Keratinocyte (primary cell): ENCODE results near the gene ROBO2. TPM values are rescaled to one million over a fixed set of nuclear protein-coding genes. Genes with fewer than 3 reads are reported as not detected.
A peak's percentile ranks its signal among the peaks of the same experiment; 100 is the strongest.

Source experiments
- DNase-seq: peaks from one replicate; pipeline ENCODE4 v3.0.0-alpha.2; 2011; ENCODE audit warnings: low read depth, missing footprints, low spot score
- FAIRE-seq: peaks from 2 replicates; lab custom pipeline; 2011; peaks lifted over from hg19 to GRCh38; lab: Jason Lieb, UNC
- H2AFZ ChIP-seq: 2 replicates; pipeline ENCODE4 v1.6.0; 2012; ENCODE audit warnings: low read length, control low read depth, inconsistent platforms; ENCODE audit not compliant: control insufficient read depth
- H3K27ac ChIP-seq: 2 replicates; pipeline ENCODE4 v1.5.1; 2011; ENCODE audit warnings: low read length; ENCODE audit not compliant: control insufficient read depth, insufficient read depth
- H3K27me3 ChIP-seq: 3 replicates; pipeline ENCODE4 v1.6.0; 2011; ENCODE audit warnings: low read length; ENCODE audit not compliant: control insufficient read depth, insufficient read depth; ENCODE audit errors: extremely low read depth
- H3K36me3 ChIP-seq, 2 experiments: 2 replicates in 1 of 2; 3 replicates in 1 of 2; pipeline ENCODE4 v1.5.1; 2011; ENCODE audit warnings: low read length in 2 of 2, mild to moderate bottlenecking in 1 of 2; ENCODE audit not compliant: control insufficient read depth in 2 of 2, insufficient read depth in 2 of 2; ENCODE audit errors: extremely low read depth in 1 of 2
- H3K4me1 ChIP-seq: 3 replicates; pipeline ENCODE4 v1.5.1; 2011; ENCODE audit warnings: low read length; ENCODE audit not compliant: control insufficient read depth, insufficient read depth; ENCODE audit errors: extremely low read depth
- H3K4me2 ChIP-seq: 3 replicates; pipeline ENCODE4 v1.6.0; 2011; ENCODE audit warnings: low read depth, low read length; ENCODE audit not compliant: control insufficient read depth, insufficient read depth; ENCODE audit errors: extremely low read depth
- H3K4me3 ChIP-seq, 3 experiments: fragments of 200-600 bp in 1 of 3; sonication (generic) in 1 of 3; 2 replicates in 2 of 3; 3 replicates in 1 of 3; pipeline ENCODE4 v1.5.1; 2011 to 2016; ENCODE audit warnings: low read length in 3 of 3, mild to moderate bottlenecking in 3 of 3, control low read depth in 2 of 3, inconsistent platforms in 1 of 3, low read depth in 1 of 3, mixed read lengths in 1 of 3, mixed run types in 1 of 3, moderate library complexity in 1 of 3; ENCODE audit not compliant: control insufficient read depth in 2 of 3, insufficient read depth in 2 of 3; ENCODE audit errors: extremely low read depth in 1 of 3
- H3K79me2 ChIP-seq: 2 replicates; pipeline ENCODE4 v1.6.0; 2012; ENCODE audit warnings: low read length; ENCODE audit not compliant: control insufficient read depth, insufficient read depth
- H3K9ac ChIP-seq: 3 replicates; pipeline ENCODE4 v1.6.0; 2011; ENCODE audit warnings: low read length; ENCODE audit not compliant: control insufficient read depth, insufficient read depth; ENCODE audit errors: extremely low read depth
- H3K9me1 ChIP-seq: 3 replicates; pipeline ENCODE4 v1.6.0; 2011; ENCODE audit warnings: low read length; ENCODE audit not compliant: control insufficient read depth, insufficient read depth; ENCODE audit errors: extremely low read depth
- H3K9me3 ChIP-seq: 2 replicates; pipeline ENCODE4 v1.5.1; 2012; ENCODE audit warnings: low read depth, low read length; ENCODE audit not compliant: control insufficient read depth
- H4K20me1 ChIP-seq: 3 replicates; pipeline ENCODE4 v1.6.0; 2011; ENCODE audit warnings: low read length; ENCODE audit not compliant: control insufficient read depth, insufficient read depth; ENCODE audit errors: extremely low read depth
- CTCF ChIP-seq, 3 experiments: IDR thresholded peaks in 1 of 3; conservative IDR thresholded peaks in 1 of 3; optimal IDR thresholded peaks in 1 of 3; 2 replicates in 2 of 3; 3 replicates in 1 of 3; pipeline versions ENCODE3 to v1.5.1; 2011; ENCODE audit warnings: low read length in 3 of 3, mild to moderate bottlenecking in 3 of 3, moderate library complexity in 2 of 3, control low read depth in 1 of 3, inconsistent platforms in 1 of 3; ENCODE audit not compliant: insufficient read depth in 2 of 3; ENCODE audit errors: extremely low read depth in 1 of 3
- EZH2 ChIP-seq: IDR thresholded peaks from one replicate; pipeline ENCODE4 v1.6.1; 2012; ENCODE audit warnings: inconsistent platforms, mild to moderate bottlenecking, low read length, moderate library complexity
- dilution Hi-C: fragments of 300-500 bp; cut with MboI; formaldehyde crosslinking; loops from one replicate; pipeline ENCODE4 v1.7.0; 2020; ENCODE audit warnings: low sequenced_read_pairs; ENCODE audit not compliant: extremely low pct_ligation_motif_present
- polyA plus RNA-seq, 5 experiments: library from polyadenylated mRNA; depleted of rRNA in 3 of 5; stranded (reverse) in 3 of 5; stranded (forward) in 1 of 5; unstranded in 1 of 5; fragments of >200 nt; gene quantifications; 1 replicate in 1 of 5; 2 replicates in 3 of 5; 3 replicates in 1 of 5; pipeline versions ENCODE4 v1.2.1 to v1.2.3, GENCODE V29; 2011 to 2012; ENCODE audit warnings: missing spikeins in 2 of 5, low read depth in 1 of 5, low replicate concordance in 1 of 5

Gene ROBO2
- polyA plus RNA-seq, 1 donor (not counting 4 experiments of a cell fraction or from before 2014, with no cell fraction given): 0.30 TPM

GRCh38 chr3:77182341-77182740 is 142.4 kb downstream of the ROBO2 start:
- H3K4me2 ChIP-seq: no peak overlapping the region
- no peaks in the 10 kb centered on the region for H3K36me3 ChIP-seq
- dilution Hi-C loops: no loop called here
- H3K9me1 ChIP-seq: no peaks in the 10 kb centered on the region
- H3K27ac ChIP-seq: no peak overlapping the region
- no peaks in the 10 kb centered on the region for H3K27me3 ChIP-seq
- H3K4me1 ChIP-seq: no peaks in the 10 kb centered on the region
- no peak overlapping the region for H3K4me3 ChIP-seq
- peak overlapping the region; percentile 21 for H2AFZ ChIP-seq
- H3K9ac ChIP-seq: no peak overlapping the region
- no peaks in the 10 kb centered on the region for H4K20me1 ChIP-seq
- no peaks in the 10 kb centered on the region for H3K79me2 ChIP-seq
- no peaks in the 10 kb centered on the region for H3K9me3 ChIP-seq
- FAIRE-seq: no peak
- TF ChIP-seq CTCF (optimal IDR thresholded peaks at IDR 0.05 in 1 of 3, IDR thresholded peaks at IDR 0.05 in 1 of 3, conservative IDR thresholded peaks at IDR 0.05 in 1 of 3; ENCODE audit: extremely low read depth in 1 of 3, insufficient read depth in 2 of 3, low read length in 3 of 3) (no peak), EZH2 (no peak)
- DNase-seq: no peak

- H3K4me1 ChIP-seq: no peaks in the 10 kb centered on the region
- no peak for TF ChIP-seq CTCF (optimal IDR thresholded peaks at IDR 0.05 in 1 of 3, IDR thresholded peaks at IDR 0.05 in 1 of 3, conservative IDR thresholded peaks at IDR 0.05 in 1 of 3; ENCODE audit: extremely low read depth in 1 of 3, insufficient read depth in 2 of 3, low read length in 3 of 3)
- no peak for TF ChIP-seq EZH2
- no peak overlapping the region for H3K4me2 ChIP-seq
- H3K9me3 ChIP-seq: no peaks in the 10 kb centered on the region
- FAIRE-seq (no peak), DNase-seq (no peak)
- H3K9ac ChIP-seq: no peak overlapping the region
- H3K4me3 ChIP-seq: no peak overlapping the region
- dilution Hi-C loops: no loop called here
- no peaks in the 10 kb centered on the region for H3K27me3 ChIP-seq
- no peaks in the 10 kb centered on the region for H3K79me2 ChIP-seq
- H3K27ac ChIP-seq: no peak overlapping the region
- no peaks in the 10 kb centered on the region for H4K20me1 ChIP-seq
- no peaks in the 10 kb centered on the region for H3K36me3 ChIP-seq
- H3K9me1 ChIP-seq: no peaks in the 10 kb centered on the region
- H2AFZ ChIP-seq: no peak overlapping the region
Observed at GRCh38 chr3:77186319-77186718, 146.4 kb downstream of the ROBO2 start.
